ENCODE data around the gene C14orf180.

DNA sequence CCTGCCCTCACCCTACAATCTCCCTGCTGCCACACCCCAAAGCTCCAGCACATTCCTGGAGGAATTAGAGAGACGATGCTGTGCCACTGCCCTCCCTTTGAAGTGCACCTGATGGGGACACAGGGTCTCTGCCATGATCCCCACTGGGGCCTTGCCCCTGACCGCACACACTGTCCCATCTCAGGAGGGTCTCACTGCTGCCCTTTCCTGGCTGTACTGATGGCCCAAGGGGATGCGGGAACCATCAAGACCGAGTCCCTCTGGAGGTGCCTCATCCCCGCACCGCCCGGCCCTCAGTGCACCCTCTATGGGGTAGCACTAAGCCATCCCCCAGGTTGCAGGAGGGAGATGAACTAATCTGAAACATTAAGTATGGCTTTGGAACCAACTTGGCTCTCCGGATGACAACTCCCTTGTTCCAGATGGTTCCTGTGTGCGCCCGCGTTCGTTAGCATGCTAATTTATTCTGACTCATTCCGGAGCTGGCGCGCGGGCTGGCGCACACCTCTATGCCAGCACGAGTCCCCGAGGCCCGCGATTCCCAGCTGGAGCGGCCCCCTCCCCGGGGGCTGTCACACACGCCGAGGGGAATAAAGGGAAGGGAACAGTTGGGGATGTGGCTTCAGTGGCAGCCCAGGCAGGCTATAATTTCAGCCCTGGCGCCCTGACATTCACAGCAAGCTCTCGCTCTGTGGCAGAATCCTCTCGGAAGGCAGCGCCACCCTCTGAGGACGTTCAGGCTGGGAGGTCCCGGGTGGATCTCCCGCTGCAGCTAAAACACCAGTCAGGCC, 34.2 kb upstream of the C14orf180 start:
- TF ChIP-seq, protein P1, sequence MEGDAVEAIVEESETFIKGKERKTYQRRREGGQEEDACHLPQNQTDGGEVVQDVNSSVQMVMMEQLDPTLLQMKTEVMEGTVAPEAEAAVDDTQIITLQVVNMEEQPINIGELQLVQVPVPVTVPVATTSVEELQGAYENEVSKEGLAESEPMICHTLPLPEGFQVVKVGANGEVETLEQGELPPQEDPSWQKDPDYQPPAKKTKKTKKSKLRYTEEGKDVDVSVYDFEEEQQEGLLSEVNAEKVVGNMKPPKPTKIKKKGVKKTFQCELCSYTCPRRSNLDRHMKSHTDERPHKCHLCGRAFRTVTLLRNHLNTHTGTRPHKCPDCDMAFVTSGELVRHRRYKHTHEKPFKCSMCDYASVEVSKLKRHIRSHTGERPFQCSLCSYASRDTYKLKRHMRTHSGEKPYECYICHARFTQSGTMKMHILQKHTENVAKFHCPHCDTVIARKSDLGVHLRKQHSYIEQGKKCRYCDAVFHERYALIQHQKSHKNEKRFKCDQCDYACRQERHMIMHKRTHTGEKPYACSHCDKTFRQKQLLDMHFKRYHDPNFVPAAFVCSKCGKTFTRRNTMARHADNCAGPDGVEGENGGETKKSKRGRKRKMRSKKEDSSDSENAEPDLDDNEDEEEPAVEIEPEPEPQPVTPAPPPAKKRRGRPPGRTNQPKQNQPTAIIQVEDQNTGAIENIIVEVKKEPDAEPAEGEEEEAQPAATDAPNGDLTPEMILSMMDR (conservative IDR thresholded peaks at IDR 0.05 in 1 of 2, IDR thresholded peaks at IDR 0.05 in 1 of 2; ENCODE audit: low read depth in 1 of 2, low read length in 2 of 2): no peak
- no peak for TF ChIP-seq EZH2 (IDR thresholded peaks at IDR 0.05; ENCODE audit: low read length, missing control alignments)
